Middle frontal gyrus (tissue), 1 donor: ENCODE results near the gene CDHR5.

ENCODE experiments used
- DNase-seq: peaks from one replicate; pipeline ENCODE4 v3.0.0-alpha.2; 2015; ENCODE audit warnings: low spot score; ENCODE audit errors: extremely low spot score

Gene CDHR5

GRCh38 chr11:568306-569157 is 56.2 kb downstream of the CDHR5 start:
- DNase-seq = peak; percentile 85

GRCh38 chr11:567629-568292 is 57.0 kb downstream of the CDHR5 start:
- no peak for DNase-seq

- DNase-seq = no peak
These were observed 57.6 kb downstream of the CDHR5 start for GRCh38 chr11:567011-567628.
